K562 (cell line): Measurements from ENCODE around the gene CCDC127. TPM values are rescaled to one million over a fixed set of nuclear protein-coding genes. Genes with fewer than 3 reads are reported as not detected.

Source experiments
- BRF1 ChIP-seq: IDR thresholded peaks from 3 replicates; pipeline ENCODE4 v1.6.1; 2011; ENCODE audit warnings: borderline replicate concordance, mild to moderate bottlenecking; ENCODE audit not compliant: insufficient read length; ENCODE audit errors: extremely low read depth
- CBFA2T2 ChIP-seq: fragments of 450-650 bp; conservative IDR thresholded peaks from 2 replicates; pipeline ENCODE4 v1.6.1; 2017; ENCODE audit warnings: mild to moderate bottlenecking
- KAT7 ChIP-seq: sonication (generic); formaldehyde crosslinking; IDR thresholded peaks from 2 replicates; pipeline ENCODE4 v1.8.0; 2022; ENCODE audit warnings: missing genetic modification reagents, mild to moderate bottlenecking, borderline replicate concordance
- MYNN ChIP-seq, 2 experiments: sonication (generic); formaldehyde crosslinking in 1 of 2; IDR thresholded peaks; 2 replicates each; pipeline versions ENCODE4 v1.5.0 to v1.6.1; 2016 to 2020; ENCODE audit warnings: antibody characterized with exemption in 1 of 2, missing genetic modification reagents in 1 of 2
- NKRF ChIP-seq: fragments of 450-650 bp; IDR thresholded peaks from 2 replicates; pipeline ENCODE4 v1.6.1; 2016; ENCODE audit warnings: borderline replicate concordance
- REST ChIP-seq, 2 experiments: fragments of 450-650 bp; formaldehyde crosslinking in 1 of 2; IDR thresholded peaks; 2 replicates each; pipeline versions ENCODE4 v1.4.0 to v1.6.1; 2014 to 2020; ENCODE audit warnings: mild to moderate bottlenecking in 2 of 2, borderline replicate concordance in 1 of 2, low read depth in 1 of 2
- SMARCB1 ChIP-seq: IDR thresholded peaks from 2 replicates; pipeline ENCODE4 v1.6.1; 2011; ENCODE audit warnings: improper control_type of control experiment, low read depth; ENCODE audit not compliant: insufficient read length
- SRSF1 ChIP-seq: fragments of 200-400 bp; formaldehyde crosslinking; IDR thresholded peaks from 2 replicates; pipeline ENCODE4 v1.6.1; 2017; ENCODE audit warnings: mild to moderate bottlenecking, low read depth, low read length, moderate library complexity
- TFAP4 ChIP-seq: sonication (generic); formaldehyde crosslinking; IDR thresholded peaks from 2 replicates; pipeline ENCODE4 v1.8.0; 2022; ENCODE audit warnings: missing genetic modification reagents, mild to moderate bottlenecking, moderate library complexity, borderline replicate concordance
- THRAP3 ChIP-seq: fragments of 450-650 bp; IDR thresholded peaks from 2 replicates; pipeline ENCODE4 v1.6.1; 2016; ENCODE audit warnings: mild to moderate bottlenecking, inconsistent platforms, borderline replicate concordance
- ZFP1 ChIP-seq: fragments of 450-650 bp; formaldehyde crosslinking; IDR thresholded peaks from 2 replicates; pipeline ENCODE4 v1.4.0; 2020; ENCODE audit warnings: mild to moderate bottlenecking, mixed read lengths
- ZNF121 ChIP-seq: sonication (generic); formaldehyde crosslinking; conservative IDR thresholded peaks from 2 replicates; pipeline ENCODE4 v1.8.0; 2022; ENCODE audit warnings: missing genetic modification reagents
- ZNF263 ChIP-seq: sonication (generic); formaldehyde crosslinking; IDR thresholded peaks from 2 replicates; pipeline ENCODE4 v1.8.0; 2022; ENCODE audit warnings: mild to moderate bottlenecking, missing genetic modification reagents, borderline replicate concordance
- ZNF584 ChIP-seq: fragments of 200-800 bp; sonication (Bioruptor generic); IDR thresholded peaks from 2 replicates; pipeline ENCODE4 v1.6.1; 2016; ENCODE audit warnings: low read depth, mild to moderate bottlenecking, missing genetic modification characterization, missing compliant biosample characterization
- ZNF696 ChIP-seq: fragments of 250-450 bp; sonication (Bioruptor Pico); conservative IDR thresholded peaks from 2 replicates; pipeline ENCODE4 v1.4.0; 2020; ENCODE audit warnings: mild to moderate bottlenecking, moderate library complexity
- polyA plus RNA-seq, 8 experiments: library from polyadenylated mRNA; depleted of rRNA in 4 of 8; stranded (reverse) in 5 of 8; unstranded in 3 of 8; fragments of >200 nt; fragmentation: Nextera tagmentation in 2 of 8; fragmentation: Illumina TruSeq in 1 of 8; extraction: Ambion mirVana in 2 of 8; extraction: Trizol in 1 of 8; gene quantifications; 2 replicates each; pipeline versions ENCODE4 v1.2.1 to v1.2.3, GENCODE V29; 2011 to 2014; ENCODE audit warnings: inconsistent platforms in 1 of 8, missing spikeins in 1 of 8
- total RNA-seq, 7 experiments: library from RNA; depleted of rRNA in 6 of 7; stranded (reverse); fragments of >200 nt in 6 of 7; fragmentation: Illumina TruSeq in 2 of 7; extraction: Trizol in 2 of 7; gene quantifications; 2 replicates each; pipeline versions ENCODE4 v1.2.1 to v1.2.3, GENCODE V29; 2011 to 2021; ENCODE audit warnings: low replicate concordance in 1 of 7

Gene CCDC127
- total and polyA plus RNA-seq, 9 of the 15 experiments (the other 6 are each of a cell fraction or from before 2014, with no cell fraction given) = 2.7 to 4.5 (median 4.1) TPM

GRCh38 chr5:188488-189481 is 29.2 kb downstream of the CCDC127 start (continued):
- TF ChIP-seq ZNF584 (CRISPR knock-in tag) (no peak), ZNF121 (CRISPR knock-in tag) (no peak), SRSF1 (no peak), BRF1 (no peak), KAT7 (CRISPR knock-in tag) (no peak), ZFP1 (CRISPR knock-in tag) (no peak), ZNF696 (CRISPR knock-in tag) (no peak), TFAP4 (CRISPR knock-in tag) (peak; percentile 85), CBFA2T2 (no peak), SMARCB1 (no peak), REST (IDR thresholded peaks at IDR 0.05; ENCODE audit: borderline replicate concordance) (peak; percentile 64; the same call in 1 of the 2 replicates), REST (CRISPR knock-in tag; IDR thresholded peaks at IDR 0.05; ENCODE audit: low read depth) (no peak), ZNF263 (CRISPR knock-in tag) (no peak), THRAP3 (no peak), MYNN (IDR thresholded peaks at IDR 0.05) (no peak), MYNN (CRISPR knock-in tag; IDR thresholded peaks at IDR 0.05) (no peak), NKRF (no peak)
